Measurements from ENCODE around the gene MAPK11. TPM values are rescaled to one million over a fixed set of nuclear protein-coding genes. Genes with fewer than 3 reads are reported as not detected.

The MAPK11 gene
- total and polyA plus RNA-seq, 9 of the 15 experiments (the other 6 are each of a cell fraction or from before 2014, with no cell fraction given): 0.06 to 14.6 (median 5.3) TPM

- TF ChIP-seq CEBPZ (IDR thresholded peaks at IDR 0.05; ENCODE audit: borderline replicate concordance, low read depth, low read length) (no peak), WHSC1 (IDR thresholded peaks at IDR 0.05; ENCODE audit: low read length) (no peak), SMARCE1 (IDR thresholded peaks at IDR 0.05) (no peak), ZNF174 (CRISPR knock-in tag; IDR thresholded peaks at IDR 0.05) (no peak), ETV5 (CRISPR knock-in tag; IDR thresholded peaks at IDR 0.05; ENCODE audit: low read depth) (peak; percentile 81), ZFPM2 (CRISPR knock-in tag; IDR thresholded peaks at IDR 0.05) (no peak), MAFF (IDR thresholded peaks at IDR 0.05; ENCODE audit: low read length) (no peak), NFYB (IDR thresholded peaks at IDR 0.05; ENCODE audit: extremely low read depth, insufficient read length) (peak; percentile 63), ZKSCAN3 (CRISPR knock-in tag; IDR thresholded peaks at IDR 0.05) (no peak), ELF4 (CRISPR knock-in tag; IDR thresholded peaks at IDR 0.05) (no peak), CREM (IDR thresholded peaks at IDR 0.05; ENCODE audit: low read depth) (peak; percentile 100), CLOCK (CRISPR knock-in tag; IDR thresholded peaks at IDR 0.05; ENCODE audit: borderline replicate concordance) (no peak), HDAC1 (IDR thresholded peaks at IDR 0.05) (peak in 1 of 2 experiments; percentile 83; a peak in 1 of 4 replicates), DNMT1 (IDR thresholded peaks at IDR 0.05) (no peak), HDGF (IDR thresholded peaks at IDR 0.05) (no peak)
- TF ChIP-seq, protein P1, sequence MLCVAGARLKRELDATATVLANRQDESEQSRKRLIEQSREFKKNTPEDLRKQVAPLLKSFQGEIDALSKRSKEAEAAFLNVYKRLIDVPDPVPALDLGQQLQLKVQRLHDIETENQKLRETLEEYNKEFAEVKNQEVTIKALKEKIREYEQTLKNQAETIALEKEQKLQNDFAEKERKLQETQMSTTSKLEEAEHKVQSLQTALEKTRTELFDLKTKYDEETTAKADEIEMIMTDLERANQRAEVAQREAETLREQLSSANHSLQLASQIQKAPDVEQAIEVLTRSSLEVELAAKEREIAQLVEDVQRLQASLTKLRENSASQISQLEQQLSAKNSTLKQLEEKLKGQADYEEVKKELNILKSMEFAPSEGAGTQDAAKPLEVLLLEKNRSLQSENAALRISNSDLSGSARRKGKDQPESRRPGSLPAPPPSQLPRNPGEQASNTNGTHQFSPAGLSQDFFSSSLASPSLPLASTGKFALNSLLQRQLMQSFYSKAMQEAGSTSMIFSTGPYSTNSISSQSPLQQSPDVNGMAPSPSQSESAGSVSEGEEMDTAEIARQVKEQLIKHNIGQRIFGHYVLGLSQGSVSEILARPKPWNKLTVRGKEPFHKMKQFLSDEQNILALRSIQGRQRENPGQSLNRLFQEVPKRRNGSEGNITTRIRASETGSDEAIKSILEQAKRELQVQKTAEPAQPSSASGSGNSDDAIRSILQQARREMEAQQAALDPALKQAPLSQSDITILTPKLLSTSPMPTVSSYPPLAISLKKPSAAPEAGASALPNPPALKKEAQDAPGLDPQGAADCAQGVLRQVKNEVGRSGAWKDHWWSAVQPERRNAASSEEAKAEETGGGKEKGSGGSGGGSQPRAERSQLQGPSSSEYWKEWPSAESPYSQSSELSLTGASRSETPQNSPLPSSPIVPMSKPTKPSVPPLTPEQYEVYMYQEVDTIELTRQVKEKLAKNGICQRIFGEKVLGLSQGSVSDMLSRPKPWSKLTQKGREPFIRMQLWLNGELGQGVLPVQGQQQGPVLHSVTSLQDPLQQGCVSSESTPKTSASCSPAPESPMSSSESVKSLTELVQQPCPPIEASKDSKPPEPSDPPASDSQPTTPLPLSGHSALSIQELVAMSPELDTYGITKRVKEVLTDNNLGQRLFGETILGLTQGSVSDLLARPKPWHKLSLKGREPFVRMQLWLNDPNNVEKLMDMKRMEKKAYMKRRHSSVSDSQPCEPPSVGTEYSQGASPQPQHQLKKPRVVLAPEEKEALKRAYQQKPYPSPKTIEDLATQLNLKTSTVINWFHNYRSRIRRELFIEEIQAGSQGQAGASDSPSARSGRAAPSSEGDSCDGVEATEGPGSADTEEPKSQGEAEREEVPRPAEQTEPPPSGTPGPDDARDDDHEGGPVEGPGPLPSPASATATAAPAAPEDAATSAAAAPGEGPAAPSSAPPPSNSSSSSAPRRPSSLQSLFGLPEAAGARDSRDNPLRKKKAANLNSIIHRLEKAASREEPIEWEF (CRISPR knock-in tag; IDR thresholded peaks at IDR 0.05): no peak
- TF ChIP-seq, protein P2, sequence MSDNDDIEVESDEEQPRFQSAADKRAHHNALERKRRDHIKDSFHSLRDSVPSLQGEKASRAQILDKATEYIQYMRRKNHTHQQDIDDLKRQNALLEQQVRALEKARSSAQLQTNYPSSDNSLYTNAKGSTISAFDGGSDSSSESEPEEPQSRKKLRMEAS (CRISPR knock-in tag; IDR thresholded peaks at IDR 0.05): peak; percentile 74
Observed at GRCh38 chr22:50244420-50245213, 25.6 kb downstream of the MAPK11 start, which contains the start of gene TUBGCP6 (continued).

All from K562 (cell line).